GM21447 (cell line): ENCODE results near the gene SETBP1.

Experiments
- ATAC-seq: cut with Tn5 transposase; IDR thresholded peaks from one replicate; pipeline ENCODE4 v1.9.1; 2021; ENCODE audit not compliant: unreplicated experiment

Gene SETBP1

DNA sequence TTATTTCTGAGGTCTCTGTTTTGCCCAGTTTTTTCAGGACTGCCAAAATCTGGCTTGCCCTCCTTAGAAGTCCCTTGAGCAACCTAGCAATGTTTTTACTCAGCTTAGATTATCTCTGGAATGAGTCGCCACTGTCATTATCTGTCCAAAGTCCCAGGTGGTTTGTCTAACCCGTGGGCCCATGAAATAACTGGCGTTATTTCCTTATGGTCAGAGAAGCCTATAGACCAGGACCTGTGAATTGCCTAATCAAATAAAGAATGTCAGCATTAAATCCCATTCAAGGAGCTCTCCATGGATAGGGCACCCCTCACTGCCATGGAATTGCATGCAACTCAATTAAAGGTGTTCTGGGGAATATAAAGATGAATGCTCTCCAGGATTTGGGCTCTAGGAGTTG, 373.9 kb downstream of the SETBP1 start:
- no peak for ATAC-seq

DNA sequence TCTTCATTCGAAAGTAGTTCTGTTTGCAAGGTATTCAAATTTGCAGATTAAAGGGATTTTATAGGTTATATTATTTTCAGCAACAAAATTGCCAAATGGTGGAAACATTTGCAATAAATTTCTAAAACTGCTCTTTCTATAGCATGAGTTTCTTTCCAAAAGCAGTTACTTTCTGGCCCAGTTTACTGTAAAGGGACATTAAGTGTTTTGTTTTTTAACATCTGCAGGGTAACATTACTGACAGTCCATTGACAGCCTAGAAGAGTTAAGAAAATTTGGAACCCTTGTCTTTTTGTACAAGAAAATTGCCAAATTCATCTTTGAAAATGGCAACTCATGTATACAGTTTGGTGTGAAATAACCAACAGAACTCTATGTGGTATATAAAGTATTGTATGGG, 375.1 kb downstream of the SETBP1 start:
- no peak for ATAC-seq

DNA sequence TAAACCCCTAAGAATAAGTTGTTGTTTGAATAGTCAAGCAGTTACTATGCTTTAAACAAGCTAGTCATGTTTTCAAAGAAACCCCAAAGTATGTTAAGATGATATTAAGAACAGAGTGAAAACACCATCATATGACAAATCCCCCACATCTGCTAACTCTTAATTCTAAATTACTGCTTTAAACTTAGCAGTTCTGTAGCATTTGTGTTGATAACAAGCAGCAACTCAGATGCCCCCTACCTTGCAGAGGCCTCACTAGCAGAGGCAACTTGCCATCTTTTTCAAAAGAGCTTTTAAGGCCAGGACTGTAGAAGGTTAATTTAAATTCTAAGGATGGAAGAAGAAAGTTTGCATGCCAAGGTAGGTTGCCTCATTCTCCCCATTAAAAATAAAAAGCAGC, 376.2 kb downstream of the SETBP1 start:
- ATAC-seq: no peak

DNA sequence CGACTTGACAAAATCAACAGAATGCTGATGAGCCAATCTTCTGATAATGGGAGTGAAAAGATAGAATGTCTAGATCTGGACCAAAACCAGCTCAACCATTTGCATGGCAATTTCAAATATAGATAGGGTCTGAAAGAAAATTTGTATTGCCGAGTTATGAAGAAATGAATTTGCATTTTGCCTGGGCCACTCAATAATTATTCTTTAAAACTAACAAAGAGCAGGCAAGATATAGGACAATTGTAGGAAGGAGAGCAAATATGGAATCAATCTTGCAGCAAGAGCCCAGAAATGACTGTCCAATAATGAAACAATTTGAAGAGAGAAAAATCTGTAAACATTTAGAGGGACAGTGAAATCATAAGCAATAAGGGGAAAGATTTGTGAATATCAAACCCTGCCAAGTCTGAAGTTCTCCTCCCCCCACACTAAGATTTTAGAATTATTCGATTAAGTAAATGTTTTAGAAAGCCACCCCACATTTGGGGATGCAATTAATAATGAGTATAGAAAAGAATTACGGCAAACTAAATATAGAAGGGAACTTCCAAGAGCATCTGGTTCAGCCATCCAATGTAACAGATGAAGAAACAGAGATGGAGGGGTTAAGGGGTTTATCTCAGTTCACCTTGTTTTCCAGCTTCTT, 377.4 kb downstream of the SETBP1 start:
- no peak for ATAC-seq

- ATAC-seq: no peak
These were observed 379.0 kb downstream of the SETBP1 start for GRCh38 chr18:45059695-45060094.

DNA sequence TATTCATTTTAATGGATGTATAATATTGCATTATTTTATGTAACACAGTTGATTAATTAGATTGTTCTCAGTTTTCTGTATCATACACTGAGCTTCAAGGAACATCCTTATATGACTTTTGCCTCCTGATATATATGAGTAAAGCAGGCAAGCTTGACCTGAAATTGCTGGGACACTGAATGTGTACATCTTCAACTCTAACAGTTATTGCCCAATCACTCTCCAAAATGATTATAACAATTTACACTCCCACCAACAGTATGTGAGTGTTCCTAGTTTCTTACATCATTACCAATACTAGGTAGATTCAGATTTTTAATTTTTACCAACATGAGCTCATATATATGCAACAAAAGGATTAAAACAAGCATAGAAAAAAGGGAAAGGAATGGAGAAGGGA, 379.4 kb downstream of the SETBP1 start:
- ATAC-seq: no peak

DNA sequence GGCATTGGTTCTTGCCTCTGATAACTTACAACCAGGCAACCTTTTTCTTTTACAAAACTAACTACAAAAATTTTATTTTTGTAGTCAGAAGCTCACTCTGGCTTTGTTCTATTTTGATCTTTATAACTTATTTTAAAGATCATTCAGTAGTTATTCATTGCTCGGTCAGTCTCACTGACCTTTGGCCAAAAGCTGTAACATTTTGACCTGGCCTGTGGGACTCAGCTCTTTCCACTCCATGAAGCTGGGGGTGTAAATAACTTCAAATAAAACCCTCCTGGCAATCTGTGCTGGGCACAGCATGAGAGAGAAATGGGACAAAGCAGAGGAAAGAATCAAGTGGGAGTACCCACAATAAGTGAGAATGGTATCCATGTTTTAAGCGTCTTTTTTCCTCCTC, 380.7 kb downstream of the SETBP1 start:
- ATAC-seq: no peak

DNA sequence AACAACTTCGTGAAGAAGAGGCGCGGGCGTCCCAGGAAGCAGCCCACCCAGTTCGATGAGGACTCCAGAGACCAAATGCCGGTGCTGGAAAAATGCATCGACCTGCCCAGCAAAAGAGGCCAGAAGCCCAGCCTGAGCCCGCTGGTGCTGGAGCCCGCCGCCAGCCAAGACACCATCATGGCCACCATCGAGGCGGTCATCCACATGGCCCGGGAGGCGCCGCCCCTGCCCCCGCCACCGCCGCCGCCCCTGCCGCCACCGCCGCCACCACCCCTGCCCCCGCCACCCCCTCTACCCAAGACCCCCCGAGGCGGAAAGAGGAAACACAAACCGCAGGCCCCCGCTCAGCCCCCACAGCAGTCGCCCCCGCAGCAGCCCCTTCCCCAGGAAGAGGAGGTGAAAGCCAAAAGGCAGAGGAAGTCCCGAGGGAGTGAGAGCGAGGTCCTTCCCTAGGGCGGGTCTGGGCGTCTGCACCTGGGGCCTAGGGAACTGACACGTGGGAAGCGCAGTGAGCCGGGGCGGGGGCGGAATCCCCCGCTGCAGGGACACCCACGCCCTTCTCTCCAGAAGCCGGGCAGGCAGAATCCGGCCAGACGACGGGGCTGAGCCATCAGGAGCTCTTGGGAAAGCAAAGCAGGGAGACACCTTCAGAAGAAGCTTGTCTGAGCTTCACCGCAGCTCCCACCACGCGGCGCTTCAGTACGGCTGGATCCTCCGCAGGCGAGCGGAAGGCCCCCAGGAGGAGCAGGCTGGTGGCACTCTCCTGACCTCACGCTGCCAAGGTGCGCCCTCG, 382.8 kb downstream of the SETBP1 start:
- no peak for ATAC-seq

DNA sequence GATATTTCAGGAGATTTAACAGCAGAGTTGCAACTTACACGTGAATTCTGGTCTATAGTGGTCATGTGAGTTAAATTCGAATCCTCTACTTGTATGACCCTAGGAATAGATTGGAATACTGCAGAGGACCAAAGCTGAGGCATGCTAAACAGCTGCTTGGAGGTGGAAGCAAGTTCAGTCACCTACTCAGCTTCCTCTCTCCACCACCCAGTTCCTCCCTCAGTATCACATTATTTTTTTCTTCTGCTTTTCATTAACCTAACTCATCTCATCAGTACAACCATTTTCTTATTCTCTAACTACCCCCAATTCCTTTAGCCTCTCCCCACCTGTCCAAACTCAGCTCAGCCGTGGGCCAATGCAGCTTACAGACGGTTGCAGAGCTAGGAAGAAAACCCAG, 385.5 kb downstream of the SETBP1 start:
- ATAC-seq: no peak

- ATAC-seq: peak; percentile 54
These were observed 386.2 kb downstream of the SETBP1 start for GRCh38 chr18:45066886-45067285.

GRCh38 chr18:45068400-45069094, 387.9 kb downstream of the SETBP1 start:
- no peak for ATAC-seq

DNA sequence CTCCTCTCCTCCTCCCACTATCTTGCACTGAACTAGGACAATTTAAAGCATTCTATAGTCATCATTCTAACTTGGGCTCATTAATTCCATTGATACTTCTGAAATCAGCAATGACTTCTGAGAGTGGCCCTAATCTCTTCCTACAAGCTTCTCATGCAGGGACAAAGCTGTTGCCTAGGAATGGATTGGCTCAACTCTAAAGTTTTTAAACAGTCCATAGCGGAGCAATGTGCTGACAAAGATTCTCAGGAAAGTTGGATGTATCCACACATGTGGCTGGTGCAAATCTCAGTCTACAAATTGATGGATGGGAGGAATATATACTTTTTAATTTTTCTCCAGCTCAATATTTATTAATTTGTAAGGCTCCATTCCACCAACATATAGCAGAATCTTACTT, 388.9 kb downstream of the SETBP1 start:
- ATAC-seq: no peak

- ATAC-seq: no peak
These were observed 391.3 kb downstream of the SETBP1 start for GRCh38 chr18:45071956-45072355.

DNA sequence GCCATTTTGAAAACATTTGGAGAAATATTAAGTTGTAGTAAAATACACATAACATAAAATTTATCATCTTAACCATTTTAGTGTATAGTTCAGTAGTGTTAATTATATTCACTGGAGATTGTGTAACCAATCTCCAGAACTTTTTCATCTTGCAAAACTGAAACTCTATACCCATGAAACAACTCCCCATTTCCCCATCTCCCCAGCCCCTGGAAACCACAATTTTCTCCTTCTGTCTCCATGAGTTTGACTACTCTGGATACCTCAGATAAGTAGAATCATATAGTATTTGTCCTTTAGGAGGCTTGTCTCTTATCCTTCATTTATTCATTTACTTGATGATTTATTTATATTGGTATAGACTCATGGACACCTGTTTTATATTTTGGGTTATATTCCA, 392.9 kb downstream of the SETBP1 start:
- ATAC-seq: no peak

- no peak for ATAC-seq
These were observed 401.0 kb downstream of the SETBP1 start for GRCh38 chr18:45081566-45082181.

- no peak for ATAC-seq
These were observed 402.7 kb downstream of the SETBP1 start for GRCh38 chr18:45083226-45083855.

GRCh38 chr18:45084206-45084605, 403.5 kb downstream of the SETBP1 start:
- ATAC-seq: no peak

- no peak for ATAC-seq
These were observed 405.4 kb downstream of the SETBP1 start for GRCh38 chr18:45085916-45086624.

DNA sequence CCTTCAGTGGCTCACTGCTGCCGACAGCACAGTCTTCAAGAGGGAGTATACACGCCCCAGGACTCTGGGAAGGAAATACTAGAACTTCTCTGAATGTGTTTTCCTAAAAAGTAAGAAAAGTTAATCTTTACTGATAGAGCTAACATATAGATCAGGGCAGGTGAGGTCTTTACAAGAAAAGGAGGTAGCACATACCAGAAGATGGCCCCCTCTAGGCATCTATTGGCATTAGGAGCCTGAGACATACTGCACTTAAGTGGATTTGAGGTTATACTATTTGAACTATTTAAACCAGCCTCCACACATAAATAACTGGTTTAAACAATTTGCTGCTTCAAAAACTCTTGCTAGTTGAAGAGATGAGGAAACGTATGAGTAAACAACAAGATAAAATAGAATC, 406.1 kb downstream of the SETBP1 start:
- ATAC-seq: no peak

- no peak for ATAC-seq
These were observed 409.9 kb downstream of the SETBP1 start for GRCh38 chr18:45090526-45091140.
